DND-41 (cell line): ENCODE data around the gene TCP11.

Experiments used
- ATAC-seq: fragments of 200-7000 bp; cut with Tn5 transposase; 3 replicates; pipeline ENCODE4 v1.9.1; 2021; ENCODE audit warnings: low read depth; ENCODE audit not compliant: insufficient read depth
- DNase-seq: peaks from one replicate; pipeline ENCODE4 v3.0.0-alpha.2; 2020
- H2AFZ ChIP-seq: 2 replicates; pipeline ENCODE4 v1.6.0; 2012; ENCODE audit warnings: low read depth, low read length
- H3K27ac ChIP-seq: 2 replicates; pipeline ENCODE4 v1.5.1; 2012; ENCODE audit warnings: low read length, inconsistent platforms
- H3K27me3 ChIP-seq: fragments of 200-600 bp; sonication (generic); 2 replicates; pipeline ENCODE4 v1.6.0; 2012; ENCODE audit warnings: low read length, mild to moderate bottlenecking, inconsistent platforms; ENCODE audit not compliant: insufficient read depth, poor library complexity
- H3K36me3 ChIP-seq: 2 replicates; pipeline ENCODE4 v1.5.1; 2012; ENCODE audit warnings: low read length, inconsistent platforms; ENCODE audit not compliant: insufficient read depth
- H3K4me1 ChIP-seq: 2 replicates; pipeline ENCODE4 v1.5.1; 2012; ENCODE audit warnings: mild to moderate bottlenecking, low read length; ENCODE audit not compliant: insufficient read depth
- H3K4me2 ChIP-seq: 2 replicates; pipeline ENCODE4 v1.6.0; 2012; ENCODE audit warnings: mild to moderate bottlenecking, moderate library complexity, low read length, inconsistent platforms; ENCODE audit not compliant: insufficient read depth
- H3K4me3 ChIP-seq, 2 experiments: fragments of 200-600 bp in 1 of 2; shearing (Covaris generic) in 1 of 2; 2 replicates each; pipeline ENCODE4 v1.5.1; 2012 to 2016; ENCODE audit warnings: inconsistent platforms in 2 of 2, low read length in 2 of 2, mild to moderate bottlenecking in 2 of 2, low read depth in 1 of 2, moderate library complexity in 1 of 2
- H3K79me2 ChIP-seq: 2 replicates; pipeline ENCODE4 v1.6.0; 2012; ENCODE audit warnings: low read length, inconsistent platforms; ENCODE audit not compliant: insufficient read depth
- H3K9ac ChIP-seq: 2 replicates; pipeline ENCODE4 v1.6.0; 2012; ENCODE audit warnings: low read depth, mild to moderate bottlenecking, inconsistent platforms, low read length, moderate library complexity
- H3K9me3 ChIP-seq: 2 replicates; pipeline ENCODE4 v1.5.1; 2012; ENCODE audit warnings: low read length, moderate library complexity, mild to moderate bottlenecking, inconsistent platforms; ENCODE audit not compliant: insufficient read depth, severe bottlenecking
- H4K20me1 ChIP-seq: 2 replicates; pipeline ENCODE4 v1.6.0; 2012; ENCODE audit warnings: low read length; ENCODE audit not compliant: insufficient read depth
- CTCF ChIP-seq: IDR thresholded peaks from 2 replicates; pipeline ENCODE4 v1.5.1; 2012; ENCODE audit warnings: borderline replicate concordance, low read length, moderate library complexity, mild to moderate bottlenecking; ENCODE audit not compliant: poor library complexity, severe bottlenecking; ENCODE audit errors: extremely low read depth
- EZH2 ChIP-seq: IDR thresholded peaks from 3 replicates; pipeline ENCODE4 v1.6.1; 2012; ENCODE audit warnings: borderline replicate concordance, low read depth, mild to moderate bottlenecking, moderate library complexity, low read length, inconsistent platforms; ENCODE audit not compliant: severe bottlenecking

TCP11 gene

GRCh38 chr6:35080016-35080680, 61.0 kb downstream of the TCP11 start:
- no peak for ATAC-seq

GRCh38 chr6:35079311-35080000, 61.7 kb downstream of the TCP11 start:
- DNase-seq: no peak
- no peak for ATAC-seq

More at GRCh38 chr6:35080016-35080680, 61.0 kb downstream of the TCP11 start:
- Histone ChIP-seq H3K4me3 (no peak overlapping the region), H3K27me3 (no peaks in the 10 kb centered on the region), H3K36me3 (peaks cover 24% of the 10 kb centered on the region), H3K4me2 (no peak overlapping the region), H2AFZ (no peak overlapping the region), H3K9ac (no peak overlapping the region), H3K27ac (no peak overlapping the region), H3K79me2 (no peaks in the 10 kb centered on the region), H4K20me1 (peaks cover 7% of the 10 kb centered on the region; the same call in 1 of the 2 replicates), H3K4me1 (no peaks in the 10 kb centered on the region), H3K9me3 (no peaks in the 10 kb centered on the region)
- no peak for DNase-seq
- TF ChIP-seq CTCF (no peak), EZH2 (no peak)

GRCh38 chr6:35078896-35079295, 62.2 kb downstream of the TCP11 start:
- Histone ChIP-seq H3K4me1 (no peaks in the 10 kb centered on the region), H3K4me3 (no peak overlapping the region), H3K4me2 (no peak overlapping the region), H4K20me1 (peaks cover 7% of the 10 kb centered on the region; the same call in 1 of the 2 replicates), H3K27ac (no peak overlapping the region), H3K27me3 (no peaks in the 10 kb centered on the region), H2AFZ (no peak overlapping the region), H3K79me2 (no peaks in the 10 kb centered on the region), H3K36me3 (peaks cover 24% of the 10 kb centered on the region), H3K9me3 (no peaks in the 10 kb centered on the region), H3K9ac (no peak overlapping the region)
- DNase-seq (no peak), ATAC-seq (no peak)
- TF ChIP-seq EZH2 (no peak), CTCF (no peak)

More at GRCh38 chr6:35079311-35080000, 61.7 kb downstream of the TCP11 start:
- peaks cover 24% of the 10 kb centered on the region for H3K36me3 ChIP-seq
- no peaks in the 10 kb centered on the region for H3K79me2 ChIP-seq
- H3K9me3 ChIP-seq: no peaks in the 10 kb centered on the region
- no peak overlapping the region for H3K4me3 ChIP-seq
- no peaks in the 10 kb centered on the region for H3K4me1 ChIP-seq
- H3K27ac ChIP-seq: no peak overlapping the region
- H3K4me2 ChIP-seq: no peak overlapping the region
- H2AFZ ChIP-seq: no peak overlapping the region
- H3K27me3 ChIP-seq: no peaks in the 10 kb centered on the region
- no peak for TF ChIP-seq EZH2
- no peak for TF ChIP-seq CTCF
- no peak overlapping the region for H3K9ac ChIP-seq
- peaks cover 7% of the 10 kb centered on the region; the same call in 1 of the 2 replicates for H4K20me1 ChIP-seq
